SK-N-MC (cell line): ENCODE measurements around the gene ADGRL1.

Experiments
- EZH2 ChIP-seq: fragments of 200-600 bp; sonication (generic); IDR thresholded peaks from one replicate; pipeline ENCODE4 v1.6.1; 2017; ENCODE audit warnings: antibody characterized with exemption
- FOXP2 ChIP-seq: optimal IDR thresholded peaks from 2 replicates; pipeline ENCODE3; 2011; ENCODE audit warnings: mild to moderate bottlenecking, moderate library complexity; ENCODE audit not compliant: insufficient read depth; ENCODE audit errors: extremely low read length, control extremely low read depth
- POLR2AphosphoS5 ChIP-seq: IDR thresholded peaks from 2 replicates; pipeline ENCODE4 v1.6.1; 2012; ENCODE audit warnings: mild to moderate bottlenecking, low read depth, low read length, borderline replicate concordance

- TF ChIP-seq POLR2AphosphoS5 (no peak), EZH2 (no peak), FOXP2 (no peak)
Observed at GRCh38 chr19:14116918-14117578, 88.9 kb downstream of the ADGRL1 start.
